Thyroid gland (tissue), 4 donors: Measurements from ENCODE around the gene UPK1A. TPM values are rescaled to one million over a fixed set of nuclear protein-coding genes. Genes with fewer than 3 reads are reported as not detected.
"Not testable (repeated sequence)": the region's sequence is repeated elsewhere in the genome, so short reads cannot be mapped to it uniquely, and the experiment has no call there.

Experiments used
- DNase-seq, 2 donors: peaks; one replicate each; pipeline ENCODE4 v3.0.0-alpha.2; 2019
- H3K27ac ChIP-seq, 3 donors: fragments of 200-600 bp; sonication (generic); 1 replicate in 2 of 3; 2 replicates in 1 of 3; pipeline ENCODE4 v1.5.1; 2016 to 2019; ENCODE audit warnings: mild to moderate bottlenecking in 1 of 3, moderate library complexity in 1 of 3
- H3K27me3 ChIP-seq: fragments of 200-600 bp; sonication (generic); one replicate; pipeline ENCODE4 v1.5.1; 2019
- H3K36me3 ChIP-seq, 2 donors: fragments of 200-600 bp; sonication (generic); one replicate each; pipeline ENCODE4 v1.5.1; 2016 to 2019
- H3K4me1 ChIP-seq, 2 donors: fragments of 200-600 bp; sonication (generic); one replicate each; pipeline ENCODE4 v1.5.1; 2017 to 2019
- H3K4me3 ChIP-seq, 3 donors: fragments of 200-600 bp; sonication (generic); replicated peaks in 1 of 3; 1 replicate in 2 of 3; 2 replicates in 1 of 3; pipeline ENCODE4 v1.5.1; 2016; ENCODE audit warnings: mild to moderate bottlenecking in 1 of 3
- H3K9me3 ChIP-seq: fragments of 200-600 bp; sonication (generic); one replicate; pipeline ENCODE4 v1.5.1; 2017
- CTCF ChIP-seq, 6 experiments: fragments of 200-600 bp in 3 of 6; fragments of 450-650 bp in 3 of 6; sonication (generic) in 3 of 6; IDR thresholded peaks; one replicate each; pipeline ENCODE4 v1.5.1; 2016 to 2019; ENCODE audit warnings: antibody characterized with exemption in 6 of 6, mild to moderate bottlenecking in 2 of 6, inconsistent platforms in 1 of 6, moderate library complexity in 1 of 6
- POLR2A ChIP-seq, 2 donors: fragments of 450-650 bp; IDR thresholded peaks; one replicate each; pipeline ENCODE4 v1.6.1; 2017; ENCODE audit warnings: antibody characterized with exemption in 2 of 2, mild to moderate bottlenecking in 2 of 2, moderate library complexity in 1 of 2
- WGBS, 2 donors: methylation state at CpG; one replicate each; pipeline ENCODE4 v1.1.5; 2017; 5-methylcytosine and 5-hydroxymethylcytosine counted together
- intact Hi-C: fragments of 100-400 bp; cut with DNase I; formaldehyde crosslinking; loops from one replicate; pipeline ENCODE4 v1.15.1; 2023
- total RNA-seq, 4 donors: library from RNA; depleted of rRNA; stranded (reverse); fragments of >200 nt; gene quantifications; one replicate each; pipeline ENCODE4 v1.2.3, GENCODE V29; 2016

The UPK1A gene
- total RNA-seq, 4 donors from 2014 or later: not detected

- Histone ChIP-seq H3K4me3 (no peak overlapping the region), H3K4me1 (peaks cover 10 to 15% of the 10 kb centered on the region in 2 donors), H3K9me3 (no peaks in the 10 kb centered on the region), H3K36me3 (peaks cover 16 to 46% of the 10 kb centered on the region in 2 donors), H3K27me3 (no peaks in the 10 kb centered on the region), H3K27ac (no peak overlapping the region)
- intact Hi-C loops: no loop called here
- DNase-seq: no peak
- no peak for TF ChIP-seq CTCF (IDR thresholded peaks at IDR 0.05)
- TF ChIP-seq POLR2A (IDR thresholded peaks at IDR 0.05): no peak
- 86 to 90% methylated on average over 9 of the region's 9 CpGs for WGBS, 2 donors
Measured at GRCh38 chr19:35650581-35650980, 15.7 kb upstream of the UPK1A start.

GRCh38 chr19:35654828-35655227, 11.5 kb upstream of the UPK1A start:
- H3K4me1 ChIP-seq, intact Hi-C loops, DNase-seq, H3K27ac ChIP-seq, H3K27me3 ChIP-seq, H3K9me3 ChIP-seq, H3K4me3 ChIP-seq: not testable (repeated sequence)
- 96 to 97% methylated on average over 6 of the region's 6 CpGs for WGBS, 2 donors
- H3K36me3 ChIP-seq: peaks cover 49 to 82% of the 10 kb centered on the region in 2 donors

DNA sequence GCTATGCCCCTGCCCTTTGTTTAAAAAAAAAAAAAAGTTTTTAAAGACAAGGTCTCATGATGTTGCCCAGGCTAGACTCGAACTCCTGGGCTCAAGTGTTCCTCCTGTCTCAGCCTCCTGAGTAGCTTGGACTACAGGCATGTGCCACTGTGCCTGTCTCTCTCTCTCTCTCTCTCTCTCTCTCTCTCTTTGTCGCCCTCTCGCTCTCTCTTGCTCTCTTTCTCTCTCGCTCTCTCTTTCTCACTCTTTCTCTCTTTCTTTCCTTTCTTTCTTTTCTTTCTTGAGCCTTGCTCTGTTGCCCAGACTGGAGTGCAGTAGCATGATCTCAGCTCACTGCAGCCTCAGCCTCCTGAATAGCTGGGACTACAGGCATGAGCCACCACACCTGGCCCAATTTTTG, 10.7 kb upstream of the UPK1A start:
- Histone ChIP-seq H3K9me3 (no peaks in the 10 kb centered on the region), H3K36me3 (peaks cover 56 to 82% of the 10 kb centered on the region in 2 donors), H3K27ac (no peak overlapping the region), H3K4me3 (no peak overlapping the region), H3K4me1 (no peaks in the 10 kb centered on the region), H3K27me3 (no peaks in the 10 kb centered on the region)
- intact Hi-C loops: no loop called here
- DNase-seq: no peak
- TF ChIP-seq CTCF (IDR thresholded peaks at IDR 0.05) (no peak), POLR2A (IDR thresholded peaks at IDR 0.05) (no peak)
- WGBS, 2 donors: 94 to 97% methylated on average over 4 of the region's 4 CpGs

- Histone ChIP-seq H3K4me3 (no peak overlapping the region), H3K27ac (no peak overlapping the region), H3K4me1 (no peaks in the 10 kb centered on the region), H3K36me3 (peaks cover 57 to 74% of the 10 kb centered on the region in 2 donors), H3K9me3 (no peaks in the 10 kb centered on the region), H3K27me3 (no peaks in the 10 kb centered on the region)
- intact Hi-C loops: no loop called here
- DNase-seq: no peak
- no peak for TF ChIP-seq POLR2A (IDR thresholded peaks at IDR 0.05)
- TF ChIP-seq CTCF (IDR thresholded peaks at IDR 0.05): no peak
- WGBS, 2 donors: 91 to 100% methylated on average over 6 of the region's 6 CpGs
Measured at GRCh38 chr19:35656700-35657099, 9.6 kb upstream of the UPK1A start.

DNA sequence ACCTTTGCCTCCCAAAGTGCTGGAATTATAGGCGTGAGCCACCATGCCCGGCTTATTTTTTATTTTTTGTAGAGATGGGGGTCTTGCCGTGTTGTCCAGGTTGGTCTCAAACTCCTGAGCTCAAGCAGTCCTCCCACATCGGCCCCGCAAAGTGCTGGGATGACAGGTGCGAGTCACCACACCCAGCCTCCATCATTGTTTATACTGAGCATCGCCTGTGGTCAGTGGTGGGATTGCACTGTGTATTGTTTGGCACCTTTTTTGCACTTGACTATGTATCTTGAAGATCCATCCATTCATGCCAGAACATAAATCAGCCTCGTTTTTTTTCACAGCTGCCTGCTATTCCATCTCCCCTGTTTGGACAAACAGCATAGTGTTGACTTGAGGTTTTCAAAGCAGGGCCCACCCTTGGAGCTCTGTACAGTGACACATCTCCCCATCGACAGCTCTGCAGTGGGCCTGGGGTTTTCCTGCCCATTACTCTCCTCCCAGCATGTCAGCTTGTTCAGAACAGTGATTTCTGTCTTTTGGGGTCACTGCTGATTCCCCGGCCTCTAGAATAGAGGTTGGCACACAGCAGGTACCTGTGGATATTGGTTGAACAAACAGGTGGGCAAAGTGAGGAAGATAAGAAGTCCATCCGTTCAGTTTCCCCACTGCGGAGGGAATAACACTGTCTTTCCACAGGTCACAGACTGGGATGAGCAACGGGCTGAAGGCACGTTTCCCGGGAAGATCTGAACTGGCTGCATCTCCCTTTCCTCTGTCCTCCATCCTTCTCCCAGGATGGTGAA, 8.2 kb upstream of the UPK1A start:
- H3K36me3 ChIP-seq: peaks cover 57 to 61% of the 10 kb centered on the region in 2 donors
- no peak overlapping the region for H3K4me3 ChIP-seq
- H3K27me3 ChIP-seq: no peaks in the 10 kb centered on the region
- H3K4me1 ChIP-seq: no peaks in the 10 kb centered on the region
- intact Hi-C loops: no loop called here
- no peak for TF ChIP-seq CTCF (IDR thresholded peaks at IDR 0.05)
- no peak for TF ChIP-seq POLR2A (IDR thresholded peaks at IDR 0.05)
- H3K27ac ChIP-seq: no peak overlapping the region
- WGBS, 2 donors: 88 to 95% methylated on average over 15 of the region's 15 CpGs
- H3K9me3 ChIP-seq: no peaks in the 10 kb centered on the region
- DNase-seq: no peak
